ENCODE data around the gene ITGA8. TPM values are rescaled to one million over a fixed set of nuclear protein-coding genes. Genes with fewer than 3 reads are reported as not detected.
"Not testable (repeated sequence)": the region's sequence is repeated elsewhere in the genome, so short reads cannot be mapped to it uniquely, and the experiment has no call there.

ITGA8 gene
- total RNA-seq, result 1 to 10 TPM in 2 of 4 donors, under 1 TPM in 2; 0.66 to 5.7 (median 1.5) TPM
- polyA plus RNA-seq, result 1 to 10 TPM in 1 of 3 donors, under 1 TPM in 2; 0.46 to 1.7 (median 0.60) TPM

DNA sequence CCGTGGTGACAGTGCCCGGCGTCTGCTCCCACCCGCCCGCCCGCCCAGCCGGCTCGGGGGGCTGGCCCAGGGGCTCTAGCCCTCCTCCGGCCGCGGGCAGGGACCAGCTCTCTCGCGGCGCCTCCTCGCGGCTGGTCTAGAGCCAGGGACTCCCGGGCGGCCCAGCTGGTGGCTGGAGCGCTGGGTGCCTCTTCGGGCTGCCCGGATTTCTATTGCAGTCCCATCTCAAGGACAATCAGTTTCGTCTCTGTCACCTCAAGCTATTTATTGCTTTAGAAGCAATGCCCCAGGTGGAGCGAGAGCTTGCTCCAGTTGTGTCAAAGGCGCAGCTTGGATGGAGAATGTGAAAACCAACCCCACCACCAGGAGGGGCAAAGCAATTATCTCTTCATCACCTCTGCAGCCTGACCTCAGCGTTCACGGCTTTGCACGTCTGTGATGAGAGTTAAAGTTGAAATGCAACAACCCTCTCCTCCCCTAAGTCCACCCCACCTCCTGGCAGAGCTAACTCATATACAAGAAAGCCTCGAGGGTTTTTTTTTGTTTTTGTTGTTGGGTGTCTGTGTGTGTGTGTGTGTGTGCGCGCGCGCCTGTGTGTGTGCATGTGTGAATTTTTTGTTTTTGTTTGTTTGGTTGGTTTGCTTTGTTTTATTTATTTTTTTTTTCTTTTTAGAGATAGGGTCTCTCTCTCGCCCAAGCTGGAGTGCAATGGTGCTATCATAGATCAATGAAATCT lies at the start of gene ITGA8:
Gene ITGA8, minus strand, starts transcription at position 24 of the 736 bp plus-strand sequence. CDS start 151 bp downstream, outside the sequence.
- 15% methylated on average over 33 of the region's 33 CpGs for WGBS, 2 donors
- Histone ChIP-seq H3K4me1 (peaks cover 0 to 25% (median 23%) of the 10 kb centered on the region in 4 donors), H3K27me3 (peaks cover 9 to 42% (median 22%) of the 10 kb centered on the region in 3 donors), H3K9me3 (no peaks in the 10 kb centered on the region), H3K36me3 (no peaks in the 10 kb centered on the region), H3K4me3 (peak within 1 kb of the TSS; percentile 22 to 53 (median 50)), H3K27ac (peak within 1 kb of the TSS in 2 of 4 donors; percentile 36 to 70)
- intact Hi-C loops (cut with DNase I), result loop anchor here (5.0 kb wide), 2 partner anchors 102 to 288 kb away; no protein-coding TSS in a partner anchor
- TF ChIP-seq CTCF (IDR thresholded peaks at IDR 0.05) (peak in 3 of 4 experiments; percentile 22 to 40 (median 31)), EP300 (IDR thresholded peaks at IDR 0.05) (no peak)
- DNase-seq, result no peak

DNA sequence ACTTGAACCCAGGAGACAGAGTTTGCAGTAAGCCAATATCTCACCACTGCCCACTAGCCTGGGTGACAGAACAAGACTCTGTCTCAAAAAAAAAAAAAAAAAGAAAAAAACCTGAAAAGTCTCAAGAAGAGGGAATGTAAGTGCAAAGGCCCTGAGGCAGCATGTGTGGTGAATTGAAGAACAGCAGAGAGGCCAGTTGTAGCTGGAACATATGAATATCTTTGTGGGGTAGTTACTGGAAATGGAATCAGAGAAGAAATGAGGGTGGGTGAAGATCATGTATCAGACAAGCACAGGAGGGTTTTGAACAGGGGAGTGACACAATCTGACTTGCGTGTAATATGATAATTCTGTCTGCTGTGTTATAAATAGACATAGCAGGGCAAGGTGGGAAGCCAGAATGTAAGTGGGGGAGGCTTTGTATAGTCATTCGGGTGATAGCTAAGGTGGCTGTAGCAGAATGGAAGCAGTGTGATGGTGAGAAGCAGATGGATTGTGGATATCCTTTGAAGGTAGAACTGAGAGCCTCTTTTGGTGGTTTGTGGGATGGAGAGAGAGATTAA lies 45.3 kb upstream of the ITGA8 start:
- intact Hi-C loops (cut with DNase I), result no loop called here
- WGBS, 2 donors, result 93% methylated on average over 2 of the region's 2 CpGs
- no peak overlapping the region for H3K4me3 ChIP-seq
- no peaks in the 10 kb centered on the region for H3K27me3 ChIP-seq
- no peaks in the 10 kb centered on the region for H3K9me3 ChIP-seq
- TF ChIP-seq POLR2AphosphoS5 (IDR thresholded peaks at IDR 0.05), result no peak
- no peak for TF ChIP-seq POLR2A (IDR thresholded peaks at IDR 0.05)
- no peak for TF ChIP-seq CTCF (IDR thresholded peaks at IDR 0.05)
- TF ChIP-seq EP300 (IDR thresholded peaks at IDR 0.05), result no peak
- DNase-seq, result no peak
- H3K27ac ChIP-seq, result no peak overlapping the region
- no peaks in the 10 kb centered on the region for H3K36me3 ChIP-seq
- H3K4me1 ChIP-seq, result no peaks in the 10 kb centered on the region

DNA sequence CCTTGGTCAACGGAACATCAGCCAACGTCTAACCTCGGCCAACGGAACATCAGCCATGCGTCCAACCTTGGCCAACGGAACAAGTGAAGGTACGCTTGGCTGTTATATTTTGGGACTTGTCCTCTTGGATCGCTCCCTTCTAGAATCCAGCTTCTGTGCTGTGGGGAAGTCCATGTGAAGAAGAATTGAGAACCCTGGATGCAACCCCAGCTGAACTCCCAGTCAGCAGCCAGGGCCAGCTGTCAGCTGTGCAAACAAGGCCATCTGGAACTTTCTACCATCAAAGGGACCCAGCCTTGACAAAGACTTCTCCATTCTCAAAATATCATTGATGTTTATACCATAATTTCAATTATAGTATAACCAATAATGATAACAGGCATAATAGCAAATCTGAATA lies 43.3 kb upstream of the ITGA8 start:
- no peak for DNase-seq
- Histone ChIP-seq H3K4me1 (no peaks in the 10 kb centered on the region), H3K27ac (no peak overlapping the region), H3K4me3 (no peak overlapping the region), H3K27me3 (no peaks in the 10 kb centered on the region), H3K9me3 (no peaks in the 10 kb centered on the region), H3K36me3 (no peaks in the 10 kb centered on the region)
- no peak for TF ChIP-seq POLR2A (IDR thresholded peaks at IDR 0.05)
- no peak for TF ChIP-seq CTCF (IDR thresholded peaks at IDR 0.05)
- intact Hi-C loops (cut with DNase I), result no loop called here
- WGBS, 2 donors, result 88 to 91% methylated on average over 8 of the region's 8 CpGs

DNA sequence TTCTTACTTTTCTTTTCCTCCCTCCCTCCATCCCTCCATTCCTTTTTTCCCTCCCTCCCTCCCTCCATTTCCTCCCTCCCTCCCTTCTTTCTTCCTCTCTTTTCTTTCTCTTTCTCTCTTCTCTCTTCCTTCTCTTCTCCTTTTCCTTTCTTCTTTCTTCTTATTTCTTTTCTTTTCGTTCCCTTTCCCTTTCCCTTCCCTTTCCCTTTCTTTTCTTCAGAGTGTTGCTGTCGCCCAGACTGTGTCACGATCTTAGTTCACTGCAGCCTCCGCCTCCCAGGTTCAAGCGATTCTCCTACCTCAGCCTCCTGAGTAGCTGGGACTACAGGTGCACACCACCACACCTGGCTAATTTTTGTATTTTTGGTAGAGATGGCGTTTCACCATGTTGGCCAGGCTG lies 42.5 kb upstream of the ITGA8 start:
- H3K27me3 ChIP-seq; DNase-seq; H3K27ac ChIP-seq; H3K36me3 ChIP-seq; H3K4me1 ChIP-seq; H3K4me3 ChIP-seq; H3K9me3 ChIP-seq; intact Hi-C loops (cut with DNase I): not testable (repeated sequence)
- WGBS, 2 donors, result 95 to 97% methylated on average over 6 of the region's 6 CpGs

GRCh38 chr10:15761224-15761623 lies 41.5 kb upstream of the ITGA8 start:
- H3K36me3 ChIP-seq; H3K27me3 ChIP-seq; H3K9me3 ChIP-seq; DNase-seq; intact Hi-C loops (cut with DNase I); H3K4me3 ChIP-seq; H3K4me1 ChIP-seq; H3K27ac ChIP-seq: not testable (repeated sequence)
- WGBS, 2 donors, result 65 to 91% methylated on average over 2 of the region's 4 CpGs
